VCaP (cell line): Measurements from ENCODE around the gene IGFBP5.

ENCODE experiments used
- H3K27ac ChIP-seq: fragments of 450-650 bp; 2 replicates; pipeline ENCODE4 v1.5.1; 2017
- CTCF ChIP-seq: fragments of 450-650 bp; conservative IDR thresholded peaks from 2 replicates; pipeline ENCODE4 v1.5.1; 2017; ENCODE audit warnings: mild to moderate bottlenecking, moderate library complexity

IGFBP5 gene

GRCh38 chr2:216660496-216660895 lies 34.9 kb downstream of the IGFBP5 start:
- H3K27ac ChIP-seq: no peak overlapping the region
- no peak for TF ChIP-seq CTCF

- TF ChIP-seq CTCF: no peak
- H3K27ac ChIP-seq: no peak overlapping the region
These were observed 36.1 kb downstream of the IGFBP5 start for GRCh38 chr2:216659276-216659675.

GRCh38 chr2:216658757-216659156 lies 36.6 kb downstream of the IGFBP5 start:
- TF ChIP-seq CTCF: no peak

GRCh38 chr2:216657980-216658379 lies 37.4 kb downstream of the IGFBP5 start:
- no peak overlapping the region for H3K27ac ChIP-seq

More at GRCh38 chr2:216658757-216659156, 36.6 kb downstream of the IGFBP5 start:
- H3K27ac ChIP-seq: no peak overlapping the region

GRCh38 chr2:216657086-216657855 lies 38.1 kb downstream of the IGFBP5 start:
- no peak for TF ChIP-seq CTCF
- no peak overlapping the region for H3K27ac ChIP-seq

More at GRCh38 chr2:216657980-216658379, 37.4 kb downstream of the IGFBP5 start:
- no peak for TF ChIP-seq CTCF

- TF ChIP-seq CTCF: no peak
- H3K27ac ChIP-seq: no peak overlapping the region
These were observed 40.8 kb downstream of the IGFBP5 start for GRCh38 chr2:216654528-216655052.

GRCh38 chr2:216653931-216654365 lies 41.4 kb downstream of the IGFBP5 start:
- no peak for TF ChIP-seq CTCF
- no peak overlapping the region for H3K27ac ChIP-seq
